CD14-positive monocyte (primary cell): ENCODE data around the gene PLOD3. TPM values are rescaled to one million over a fixed set of nuclear protein-coding genes. Genes with fewer than 3 reads are reported as not detected.
A peak's percentile ranks its signal among the peaks of the same experiment; 100 is the strongest.

Source experiments
- DNase-seq, 3 donors: peaks; one replicate each; pipeline ENCODE4 v3.0.0-alpha.2; 2011 to 2022
- H2AFZ ChIP-seq: 2 replicates; pipeline ENCODE4 v1.6.0; 2012; ENCODE audit warnings: mild to moderate bottlenecking, low read depth, low read length, inconsistent platforms; ENCODE audit not compliant: insufficient read depth, poor library complexity, severe bottlenecking
- H3K27ac ChIP-seq, 2 donors: 1 replicate in 1 of 2; 2 replicates in 1 of 2; pipeline ENCODE4 v1.5.1; 2012 to 2013; ENCODE audit warnings: low read length in 2 of 2, control low read depth in 1 of 2, inconsistent platforms in 1 of 2, low read depth in 1 of 2, mild to moderate bottlenecking in 1 of 2
- H3K27me3 ChIP-seq, 2 donors: one replicate each; pipeline versions ENCODE4 v1.6.0 to v1.6.1; 2011 to 2013; ENCODE audit warnings: low read length in 2 of 2; ENCODE audit not compliant: control insufficient read depth in 2 of 2, insufficient read depth in 2 of 2
- H3K36me3 ChIP-seq, 2 donors: replicated peaks in 1 of 2; 1 replicate in 1 of 2; 2 replicates in 1 of 2; pipeline versions ENCODE4 v1.5.1 to v1.6.1; 2012 to 2013; ENCODE audit warnings: low read length in 2 of 2, control low read depth in 1 of 2, inconsistent platforms in 1 of 2, mild to moderate bottlenecking in 1 of 2; ENCODE audit not compliant: insufficient read depth in 2 of 2, control insufficient read depth in 1 of 2
- H3K4me1 ChIP-seq, 2 donors: 1 replicate in 1 of 2; 2 replicates in 1 of 2; pipeline versions ENCODE4 v1.5.1 to v1.6.1; 2012 to 2013; ENCODE audit warnings: low read length in 2 of 2, control low read depth in 1 of 2, inconsistent platforms in 1 of 2, mild to moderate bottlenecking in 1 of 2, moderate library complexity in 1 of 2; ENCODE audit not compliant: insufficient read depth in 2 of 2, control insufficient read depth in 1 of 2
- H3K4me2 ChIP-seq: replicated peaks from 2 replicates; pipeline ENCODE3; 2012; ENCODE audit warnings: low read length, moderate library complexity, mild to moderate bottlenecking; ENCODE audit not compliant: poor library complexity, severe bottlenecking; ENCODE audit errors: extremely low read depth
- H3K4me3 ChIP-seq, 3 experiments: fragments of 200-600 bp in 1 of 3; sonication (generic) in 1 of 3; replicated peaks in 1 of 3; 1 replicate in 2 of 3; 2 replicates in 1 of 3; pipeline ENCODE4 v1.5.1; 2011 to 2013; ENCODE audit warnings: low read length in 3 of 3, mild to moderate bottlenecking in 3 of 3, control low read depth in 2 of 3, low read depth in 2 of 3, inconsistent platforms in 1 of 3, moderate library complexity in 1 of 3
- H3K79me2 ChIP-seq: 2 replicates; pipeline ENCODE4 v1.6.0; 2012; ENCODE audit warnings: mild to moderate bottlenecking, control low read depth, inconsistent platforms, low read length, moderate library complexity; ENCODE audit not compliant: insufficient read depth
- H3K9ac ChIP-seq: 2 replicates; pipeline ENCODE4 v1.6.0; 2017; ENCODE audit warnings: low read length, mild to moderate bottlenecking; ENCODE audit not compliant: insufficient read depth, poor library complexity, severe bottlenecking
- H3K9me3 ChIP-seq, 2 donors: replicated peaks in 1 of 2; 1 replicate in 1 of 2; 2 replicates in 1 of 2; pipeline versions ENCODE4 v1.5.1 to v1.6.1; 2012 to 2013; ENCODE audit warnings: low read length in 2 of 2, control low read depth in 1 of 2; ENCODE audit not compliant: control insufficient read depth in 1 of 2, insufficient read depth in 1 of 2
- H4K20me1 ChIP-seq: 2 replicates; pipeline ENCODE4 v1.6.0; 2012; ENCODE audit warnings: mild to moderate bottlenecking, low read length, control low read depth, moderate library complexity; ENCODE audit not compliant: insufficient read depth
- H3K27ac Mint-ChIP-seq, 7 donors: one replicate each; pipeline ENCODE4 v1.8.0; 2020; ENCODE audit warnings: mild to moderate bottlenecking in 7 of 7, mixed read lengths in 7 of 7, moderate library complexity in 6 of 7, inconsistent platforms in 2 of 7
- H3K27me3 Mint-ChIP-seq, 3 donors: one replicate each; pipeline ENCODE4 v1.8.0; 2021 to 2022; ENCODE audit warnings: low read depth in 3 of 3, mild to moderate bottlenecking in 3 of 3, mixed read lengths in 3 of 3, moderate library complexity in 3 of 3, inconsistent platforms in 1 of 3
- H3K36me3 Mint-ChIP-seq, 2 donors: one replicate each; pipeline ENCODE4 v1.8.0; 2020; ENCODE audit warnings: mixed read lengths in 2 of 2, inconsistent platforms in 1 of 2, mild to moderate bottlenecking in 1 of 2
- H3K4me1 Mint-ChIP-seq: one replicate; pipeline ENCODE4 v1.8.0; 2020; ENCODE audit warnings: mild to moderate bottlenecking, mixed read lengths
- H3K4me3 Mint-ChIP-seq, 2 donors: one replicate each; pipeline ENCODE4 v1.8.0; 2020; ENCODE audit warnings: mild to moderate bottlenecking in 2 of 2, mixed read lengths in 2 of 2, moderate library complexity in 1 of 2
- H3K9me3 Mint-ChIP-seq, 7 donors: one replicate each; pipeline ENCODE4 v1.8.0; 2020 to 2022; ENCODE audit warnings: mixed read lengths in 7 of 7, mild to moderate bottlenecking in 6 of 7, moderate library complexity in 6 of 7, inconsistent platforms in 2 of 7
- CTCF ChIP-seq: fragments of 200-600 bp; IDR thresholded peaks from one replicate; pipeline ENCODE4 v1.8.0; 2022; ENCODE audit warnings: antibody characterized with exemption, mild to moderate bottlenecking
- WGBS: methylation state at CpG from one replicate; pipeline ENCODE4 v1.1.5; 2013; ENCODE audit warnings: missing lambda C conversion rate; ENCODE audit not compliant: insufficient coverage; 5-methylcytosine and 5-hydroxymethylcytosine counted together
- intact Hi-C, 2 donors: fragments of 100-400 bp; cut with micrococcal nuclease; formaldehyde crosslinking; loops; one replicate each; pipeline versions ENCODE4 v1.15.0 to v1.15.1; 2023
- polyA plus RNA-seq, 3 donors: library from polyadenylated mRNA; depleted of rRNA in 1 of 3; unstranded in 2 of 3; stranded (reverse) in 1 of 3; fragments of 300-500 nt in 2 of 3; fragments of >200 nt in 1 of 3; fragmentation: Illumina TruSeq in 2 of 3; gene quantifications; 1 replicate in 2 of 3; 2 replicates in 1 of 3; pipeline ENCODE4 v1.2.3, GENCODE V29; 2012 to 2021

Gene PLOD3
- polyA plus RNA-seq, 3 donors: 26.9 to 70.1 (median 28.1) TPM

- Histone ChIP-seq H4K20me1 (peaks cover 14% of the 10 kb centered on the region), H3K4me3 (peak overlapping the region in 1 of 3 experiments; percentile 50), H2AFZ (no peak overlapping the region), H3K27ac (no peak overlapping the region), H3K9me3 (peaks cover 6 to 23% of the 10 kb centered on the region in 2 donors), H3K4me2 (peak overlapping the region; percentile 59), H3K79me2 (no peaks in the 10 kb centered on the region), H3K36me3 (no peaks in the 10 kb centered on the region), H3K4me1 (peaks cover 33 to 51% of the 10 kb centered on the region in 2 donors), H3K9ac (no peak overlapping the region), H3K27me3 (peaks cover 62 to 91% of the 10 kb centered on the region in 2 donors)
- Mint-ChIP-seq H3K27ac (peak overlapping the region in 1 of 7 donors; percentile 67), H3K36me3 (peaks cover 20 to 33% of the 10 kb centered on the region in 2 donors), H3K4me1 (peaks cover 50% of the 10 kb centered on the region), H3K27me3 (peaks cover 91 to 98% (median 93%) of the 10 kb centered on the region in 3 donors), H3K4me3 (peak overlapping the region in 1 of 2 donors; percentile 94), H3K9me3 (peaks cover 2 to 48% (median 18%) of the 10 kb centered on the region in 7 donors)
- DNase-seq: no peak
- intact Hi-C loops: no loop called here
- TF ChIP-seq CTCF: no peak
- 1% methylated on average over 23 of the region's 38 CpGs for WGBS
These were observed 51.3 kb downstream of the PLOD3 start for GRCh38 chr7:101165958-101166647.

GRCh38 chr7:101165075-101165957 is 52.1 kb downstream of the PLOD3 start, which contains the start of gene VGF:
TSS of gene VGF (minus strand) at chr7:101165569. CDS start at chr7:101164843, 726 bp downstream.
- Histone ChIP-seq H3K27me3 (peaks cover 54 to 83% of the 10 kb centered on the region in 2 donors), H4K20me1 (peaks cover 14% of the 10 kb centered on the region), H3K9ac (no peak within 1 kb of the TSS), H3K36me3 (peaks cover under 1 to 2% of the 10 kb centered on the region in 2 donors), H3K27ac (no peak within 1 kb of the TSS), H3K4me1 (peaks cover 26 to 44% of the 10 kb centered on the region in 2 donors), H3K4me3 (peak within 1 kb of the TSS in 1 of 3 experiments; percentile 50), H3K9me3 (peaks cover 6 to 18% of the 10 kb centered on the region in 2 donors), H2AFZ (no peak within 1 kb of the TSS), H3K79me2 (no peaks in the 10 kb centered on the region), H3K4me2 (peak within 1 kb of the TSS; percentile 59)
- Mint-ChIP-seq H3K4me3 (peak within 1 kb of the TSS; percentile 63 to 94), H3K9me3 (peaks cover 2 to 44% (median 18%) of the 10 kb centered on the region in 7 donors), H3K27me3 (peaks cover 83 to 91% (median 86%) of the 10 kb centered on the region in 3 donors), H3K4me1 (peaks cover 43% of the 10 kb centered on the region), H3K27ac (peak within 1 kb of the TSS in 3 of 7 donors; percentile 67 to 89 (median 85)), H3K36me3 (peaks cover 21 to 28% of the 10 kb centered on the region in 2 donors)
- WGBS: 1% methylated on average over 55 of the region's 74 CpGs
- intact Hi-C loops: no loop called here
- TF ChIP-seq CTCF: no peak
- DNase-seq: peak; percentile 94 to 96 (median 95)
